CD4-positive, alpha-beta T cell treated with Interleukin-1 beta for 1 hour (primary cell): ENCODE data around the gene ANKRD34A.

ENCODE experiments used
- DNase-seq, 2 donors: peaks; one replicate each; pipeline ENCODE4 v3.0.0-alpha.2; 2020 to 2022

ANKRD34A gene

GRCh38 chr1:145965119-145965744 lies 857 bp upstream of the ANKRD34A start:
- no peak for DNase-seq

GRCh38 chr1:145963265-145964019 lies 933 bp downstream of the ANKRD34A start:
- no peak for DNase-seq

- peak in 1 of 2 donors; percentile 51 for DNase-seq
These were observed 1.9 kb downstream of the ANKRD34A start for GRCh38 chr1:145962157-145963102.

- peak; percentile 31 to 44 for DNase-seq
These were observed 2.8 kb downstream of the ANKRD34A start for GRCh38 chr1:145961425-145962156.

GRCh38 chr1:145961109-145961424 lies 3.3 kb downstream of the ANKRD34A start:
- DNase-seq = no peak

GRCh38 chr1:145960468-145961108 lies 3.8 kb downstream of the ANKRD34A start:
- DNase-seq = peak; percentile 51 to 58

GRCh38 chr1:145959957-145960467 lies 4.4 kb downstream of the ANKRD34A start:
- no peak for DNase-seq

GRCh38 chr1:145959333-145959732 lies 5.0 kb downstream of the ANKRD34A start:
- no peak for DNase-seq

GRCh38 chr1:145958734-145959133 lies 5.6 kb downstream of the ANKRD34A start:
- DNase-seq = no peak

- peak; percentile 94 for DNase-seq
These were observed 6.7 kb downstream of the ANKRD34A start, which contains the start of gene LIX1L for GRCh38 chr1:145957443-145958319. LIX1L (minus strand) TSS chr1:145958017; CDS start chr1:145957927, 90 bp downstream.

GRCh38 chr1:145956781-145957442 lies 7.5 kb downstream of the ANKRD34A start:
- DNase-seq = peak in 1 of 2 donors; percentile 33

GRCh38 chr1:145956361-145956760 lies 8.0 kb downstream of the ANKRD34A start:
- no peak for DNase-seq

GRCh38 chr1:145955436-145955835 lies 8.9 kb downstream of the ANKRD34A start:
- no peak for DNase-seq

GRCh38 chr1:145953861-145954260 lies 10.5 kb downstream of the ANKRD34A start:
- DNase-seq = no peak

GRCh38 chr1:145952903-145953302 lies 11.5 kb downstream of the ANKRD34A start:
- no peak for DNase-seq

- DNase-seq = no peak
These were observed 12.8 kb downstream of the ANKRD34A start for GRCh38 chr1:145951526-145951925.

- no peak for DNase-seq
These were observed 15.2 kb downstream of the ANKRD34A start for GRCh38 chr1:145949219-145949618.

- no peak for DNase-seq
These were observed 16.8 kb downstream of the ANKRD34A start for GRCh38 chr1:145947551-145947950.

- no peak for DNase-seq
These were observed 17.8 kb downstream of the ANKRD34A start for GRCh38 chr1:145946477-145946986.

- no peak for DNase-seq
These were observed 19.8 kb downstream of the ANKRD34A start for GRCh38 chr1:145944532-145944931.
